CD4-positive, alpha-beta T cell treated with Interleukin-15 for 1 hour (primary cell): ENCODE results near the gene TYMP.

Experiments used
- DNase-seq: peaks from one replicate; pipeline ENCODE4 v3.0.0-alpha.2; 2020

TYMP gene

DNA sequence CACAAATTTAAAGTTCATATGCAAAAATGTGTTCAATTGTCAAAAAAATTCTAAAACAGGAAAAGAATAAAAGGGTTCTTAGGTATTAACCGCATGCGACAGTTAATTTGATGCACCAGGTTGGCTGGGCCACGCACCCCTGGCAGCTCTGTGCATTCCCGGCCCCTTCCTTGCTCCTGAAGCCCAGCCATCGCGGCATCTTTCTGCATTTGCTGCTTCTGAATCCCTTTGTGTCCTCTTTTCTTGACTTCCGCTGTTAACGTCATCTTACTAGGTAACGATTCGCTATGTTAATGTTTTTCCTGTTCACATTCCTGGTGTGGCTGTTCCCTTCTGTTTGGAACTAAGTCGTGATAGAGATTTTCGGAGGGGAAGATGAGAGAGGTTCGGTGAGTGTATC lies 8.0 kb upstream of the TYMP start:
- DNase-seq: no peak

GRCh38 chr22:50536226-50536625 lies 6.4 kb upstream of the TYMP start:
- no peak for DNase-seq

GRCh38 chr22:50535113-50535512 lies 5.3 kb upstream of the TYMP start:
- no peak for DNase-seq

DNA sequence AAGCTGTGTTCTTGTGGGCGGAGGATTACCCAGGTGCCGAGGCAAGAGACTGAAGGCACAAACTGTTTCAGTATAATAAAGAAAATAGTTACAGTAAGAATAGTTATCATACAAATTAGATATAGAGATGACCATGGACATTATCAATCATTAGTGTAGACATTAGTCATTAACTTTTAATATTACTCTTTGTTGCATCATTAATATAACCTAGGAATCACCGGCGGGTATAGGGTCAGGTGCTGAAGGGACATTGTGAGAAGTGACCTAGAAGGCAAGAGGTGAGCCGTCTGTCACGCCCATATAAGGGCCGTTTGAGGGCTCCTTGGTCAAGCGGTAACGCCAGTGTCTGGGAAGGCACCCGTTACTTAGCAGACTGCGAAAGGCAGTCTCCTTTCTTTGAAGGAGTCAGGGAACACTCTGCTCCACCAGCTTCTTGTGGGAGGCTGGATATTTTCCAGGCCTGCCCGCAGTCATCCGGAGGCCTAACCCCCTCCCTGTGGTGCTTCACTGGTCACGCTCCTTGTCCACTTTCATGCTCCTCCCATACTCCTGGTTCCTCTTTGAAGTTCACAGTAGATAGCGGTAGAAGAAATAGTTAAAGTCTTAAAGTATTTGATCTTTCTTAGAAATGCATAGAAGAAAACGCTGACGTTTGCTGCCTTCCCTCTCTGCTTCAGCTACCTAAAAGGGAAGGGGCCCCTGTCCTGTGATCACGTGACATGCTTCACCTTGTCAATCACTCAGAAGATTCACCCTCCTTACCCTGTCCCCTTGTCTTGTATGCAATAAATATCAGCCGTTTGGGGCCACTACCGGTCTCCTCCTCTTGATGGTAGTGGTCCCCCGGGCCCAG lies 4.3 kb upstream of the TYMP start:
- peak; percentile 57 for DNase-seq

- DNase-seq: no peak
Measured at GRCh38 chr22:50532824-50533796, 3.3 kb upstream of the TYMP start.

DNA sequence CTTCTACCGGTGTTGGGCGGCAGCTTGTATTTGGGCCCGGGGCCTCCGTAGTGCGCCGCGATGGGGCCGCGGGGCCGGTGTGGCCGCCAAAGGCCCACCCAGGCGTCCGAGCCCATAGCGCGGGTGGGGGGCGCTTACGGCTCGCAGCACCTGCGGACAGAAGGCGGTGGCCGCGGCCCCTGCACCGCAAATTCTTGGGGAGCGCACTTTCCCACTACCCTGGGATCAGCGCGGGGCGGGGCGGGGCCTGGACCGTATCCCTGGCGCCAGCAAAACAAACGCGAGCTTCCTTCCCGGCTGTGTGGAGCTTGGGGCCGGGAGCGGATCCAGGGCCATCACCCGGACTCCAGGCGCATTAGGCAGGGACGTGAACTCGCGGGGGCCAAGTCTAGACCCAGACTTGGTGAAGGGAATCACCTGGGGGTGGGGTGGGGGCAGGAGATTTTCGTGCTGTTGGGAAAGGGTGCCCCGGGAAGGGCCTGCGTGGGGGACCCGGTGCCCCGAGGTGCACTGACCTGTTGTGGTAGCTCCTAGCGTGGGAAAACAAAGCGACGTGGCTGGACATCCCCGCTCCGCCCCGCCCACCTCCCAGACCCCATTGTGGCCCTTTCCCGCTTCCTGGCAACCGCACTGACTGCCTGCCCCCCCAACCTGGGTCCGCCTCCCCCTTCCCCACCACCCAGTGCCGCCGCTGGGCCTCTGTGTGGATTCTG lies 2.3 kb upstream of the TYMP start:
- peak; percentile 47 for DNase-seq

DNA sequence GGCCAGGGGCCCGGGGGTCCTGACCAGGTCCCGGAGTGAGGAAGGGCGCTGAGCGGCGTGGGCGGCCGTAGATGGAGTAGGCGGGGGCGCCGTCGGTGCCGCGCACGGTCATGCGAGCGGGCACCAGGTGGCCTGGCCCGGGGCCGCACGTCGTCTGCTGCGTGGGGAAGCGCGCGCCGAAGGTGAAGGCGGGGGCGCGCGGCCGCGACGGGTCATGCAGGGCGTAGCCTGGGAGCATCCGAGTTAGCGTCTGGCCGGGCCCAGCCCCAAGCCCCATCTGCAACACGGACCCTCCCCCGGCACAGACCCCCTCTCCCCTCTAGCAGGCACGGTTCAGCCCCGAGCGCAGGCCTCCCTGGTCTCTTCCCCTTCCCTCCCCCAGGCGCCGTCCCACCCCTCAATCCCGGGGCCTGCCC lies 1.7 kb upstream of the TYMP start:
- DNase-seq: peak; percentile 83

DNA sequence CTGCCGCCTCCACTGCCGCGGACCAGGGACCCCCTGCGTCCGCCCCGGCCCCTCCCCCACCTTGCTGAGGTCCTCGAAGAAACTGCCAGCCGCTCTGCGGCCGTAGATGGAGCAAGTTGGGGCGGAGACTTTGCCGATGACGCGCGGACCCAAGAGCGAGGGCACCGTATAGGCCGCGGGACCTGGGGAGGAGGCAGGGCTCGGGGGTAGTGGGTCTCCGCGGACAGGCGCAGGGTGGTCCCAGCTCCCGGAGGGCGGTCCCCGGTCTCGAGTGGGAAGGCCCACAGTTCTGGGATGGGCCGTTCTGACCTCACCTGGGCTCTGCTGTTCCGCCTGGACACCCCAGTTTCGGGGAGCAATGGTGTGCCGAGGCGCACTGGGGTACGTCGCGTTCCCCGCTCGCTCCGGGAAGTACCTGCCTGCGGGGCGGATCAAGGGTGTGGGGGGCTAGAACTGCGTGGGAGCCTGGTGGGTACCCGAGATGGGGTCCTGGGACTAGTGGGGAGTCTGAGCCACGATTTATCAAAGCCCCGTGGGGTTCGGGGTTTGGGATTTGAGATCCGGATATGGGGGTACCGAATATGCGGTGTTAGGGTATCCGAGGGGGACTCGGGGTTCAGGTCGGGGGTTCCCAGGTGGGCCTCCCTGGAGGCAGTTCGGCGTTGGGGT lies 1.2 kb upstream of the TYMP start:
- DNase-seq: peak; percentile 90

DNA sequence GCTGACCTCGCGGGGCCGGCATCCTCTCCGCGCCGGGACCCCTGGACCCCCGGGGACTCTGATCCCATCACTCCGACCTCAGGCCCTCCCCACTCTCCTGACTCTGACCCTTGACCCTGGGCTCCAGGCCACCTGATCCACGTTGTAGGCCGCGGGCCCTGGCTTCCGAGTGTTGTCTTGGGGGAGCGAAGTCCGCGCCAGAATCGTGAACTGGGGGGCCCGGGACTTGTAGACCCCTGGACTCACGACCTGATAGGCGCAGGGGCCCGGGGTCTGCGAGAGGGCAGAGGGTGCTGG lies 716 bp upstream of the TYMP start:
- DNase-seq: peak; percentile 38

GRCh38 chr22:50529416-50529896 lies 356 bp downstream of the TYMP start:
- DNase-seq: no peak

GRCh38 chr22:50528682-50529415 lies 963 bp downstream of the TYMP start:
- DNase-seq: no peak

- no peak for DNase-seq
Measured at GRCh38 chr22:50527921-50528681, 1.7 kb downstream of the TYMP start.

GRCh38 chr22:50526834-50527801 lies 2.7 kb downstream of the TYMP start:
- DNase-seq: peak; percentile 74

DNA sequence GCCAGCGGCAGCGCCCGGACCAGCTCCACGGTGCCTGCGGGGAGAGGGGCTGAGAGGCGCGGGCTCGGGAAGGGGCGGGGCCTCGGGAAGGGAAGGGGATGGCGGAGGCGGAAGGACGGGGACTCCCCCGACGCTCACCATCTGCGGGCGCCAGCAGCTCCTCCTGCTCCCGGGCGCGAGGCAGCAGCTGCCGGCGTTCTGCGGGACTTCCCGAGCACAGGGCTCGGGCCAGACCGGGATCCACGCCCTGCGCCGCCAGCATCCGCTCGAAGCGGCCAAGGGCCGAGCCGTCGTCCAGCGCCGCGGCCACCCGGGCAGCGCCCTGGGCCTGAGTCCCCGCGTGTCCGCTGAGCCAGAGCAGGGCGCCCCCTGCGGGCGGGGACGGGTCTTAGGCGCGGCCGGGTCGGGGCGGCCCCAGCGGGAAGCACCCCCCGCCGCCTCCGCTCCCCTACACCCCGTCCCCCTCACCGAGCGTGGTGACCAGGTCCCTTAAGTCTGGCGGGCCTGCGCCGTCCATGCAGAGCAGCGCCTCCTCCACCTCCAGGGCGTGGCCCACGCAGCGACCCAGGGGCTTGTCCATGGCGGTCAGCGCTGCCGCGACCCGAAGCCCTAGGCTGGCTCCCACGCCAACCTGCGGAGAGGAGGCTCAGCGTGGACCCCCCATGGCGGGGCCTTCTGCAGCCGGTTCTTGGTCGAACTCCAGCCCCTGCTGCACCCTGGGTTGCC lies 3.5 kb downstream of the TYMP start:
- peak; percentile 86 for DNase-seq

GRCh38 chr22:50525858-50526107 lies 4.0 kb downstream of the TYMP start:
- DNase-seq: no peak

DNA sequence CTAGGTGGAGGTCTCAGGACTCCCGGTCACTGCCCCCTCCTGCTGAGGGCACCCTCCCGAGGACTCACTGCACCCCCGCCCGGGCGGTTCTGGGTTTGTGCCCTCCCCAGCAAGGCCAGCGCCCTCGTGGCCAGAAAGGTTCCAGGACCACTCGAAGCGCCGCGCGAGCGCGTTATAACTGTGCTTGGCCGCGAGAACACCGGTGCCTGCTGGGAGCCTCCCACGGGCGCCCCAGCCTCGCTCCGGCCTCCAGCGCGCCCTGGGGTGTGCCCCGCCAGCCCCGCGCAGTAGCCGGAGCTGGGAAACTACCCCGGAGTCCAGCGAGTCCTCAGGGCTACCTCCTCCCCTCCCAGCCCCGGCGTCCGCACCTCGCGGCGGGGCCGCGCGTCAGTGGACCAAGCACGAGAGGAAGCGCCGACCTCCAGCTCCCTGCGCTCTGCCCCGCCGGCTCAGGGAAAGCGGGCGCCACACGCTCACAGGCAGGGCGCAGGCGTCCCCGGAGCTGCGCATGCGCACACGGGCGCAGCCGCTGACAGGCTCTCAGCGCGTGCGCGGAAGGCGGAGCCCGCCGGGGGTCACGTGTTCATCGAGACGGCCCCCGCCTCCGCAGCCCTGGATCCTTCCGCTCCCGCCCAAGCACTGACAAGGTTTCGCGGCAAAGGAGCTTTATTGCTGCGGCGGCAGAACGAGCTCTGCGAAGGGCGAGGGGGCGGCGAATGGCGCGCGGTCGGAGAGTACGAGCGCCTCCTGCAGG lies 4.5 kb downstream of the TYMP start, which contains the start of gene SCO2:
SCO2 (minus strand) TSS at position 495 of the 754 bp plus-strand sequence. CDS start 1,187 bp downstream, outside the sequence.
- DNase-seq: peak; percentile 97

GRCh38 chr22:50524676-50525103 lies 5.1 kb downstream of the TYMP start:
- no peak for DNase-seq
